Sigmoid colon (tissue), 7 donors: ENCODE results near the gene CCNYL1. TPM values are rescaled to one million over a fixed set of nuclear protein-coding genes. Genes with fewer than 3 reads are reported as not detected.

Source experiments
- DNase-seq: peaks from one replicate; pipeline ENCODE4 v3.0.0-alpha.2; 2019
- H3K27ac ChIP-seq, 4 donors: fragments of 200-600 bp; sonication (generic); one replicate each; pipeline ENCODE4 v1.5.1; 2016 to 2019; ENCODE audit warnings: mild to moderate bottlenecking in 1 of 4
- H3K27me3 ChIP-seq, 3 donors: fragments of 200-600 bp; sonication (generic); one replicate each; pipeline ENCODE4 v1.5.1; 2019; ENCODE audit warnings: mild to moderate bottlenecking in 1 of 3
- H3K36me3 ChIP-seq, 4 donors: fragments of 200-600 bp; sonication (generic); one replicate each; pipeline ENCODE4 v1.5.1; 2016 to 2019
- H3K4me1 ChIP-seq, 4 donors: fragments of 200-600 bp; sonication (generic); one replicate each; pipeline ENCODE4 v1.5.1; 2017 to 2019
- H3K4me3 ChIP-seq, 4 donors: fragments of 200-600 bp; sonication (generic); one replicate each; pipeline ENCODE4 v1.5.1; 2017 to 2019; ENCODE audit warnings: mild to moderate bottlenecking in 2 of 4, moderate library complexity in 1 of 4
- H3K9me3 ChIP-seq, 4 donors: fragments of 200-600 bp in 3 of 4; sonication (generic) in 3 of 4; one replicate each; pipeline versions ENCODE4 v1.5.1 to v1.6.1; 2013 to 2019
- CTCF ChIP-seq, 4 experiments: fragments of 450-650 bp in 3 of 4; fragments of 200-600 bp in 1 of 4; IDR thresholded peaks; one replicate each; pipeline ENCODE4 v1.5.1; 2016 to 2019; ENCODE audit warnings: antibody characterized with exemption in 4 of 4, mild to moderate bottlenecking in 3 of 4, moderate library complexity in 2 of 4
- EP300 ChIP-seq, 4 donors: sonication (generic); formaldehyde crosslinking; IDR thresholded peaks; one replicate each; pipeline ENCODE4 v1.6.1; 2017; ENCODE audit warnings: antibody characterized with exemption in 4 of 4
- POLR2A ChIP-seq, 2 donors: fragments of 450-650 bp; IDR thresholded peaks; one replicate each; pipeline ENCODE4 v1.6.1; 2016; ENCODE audit warnings: antibody characterized with exemption in 2 of 2, mild to moderate bottlenecking in 2 of 2, moderate library complexity in 2 of 2
- POLR2AphosphoS5 ChIP-seq, 4 donors: sonication (generic); formaldehyde crosslinking; IDR thresholded peaks; one replicate each; pipeline ENCODE4 v1.6.1; 2017; ENCODE audit warnings: antibody characterized with exemption in 4 of 4
- WGBS, 2 donors: extraction: QIAGEN DNeasy Blood & Tissue Kit; methylation state at CpG; one replicate each; pipeline ENCODE4 v1.1.7; 2013; 5-methylcytosine and 5-hydroxymethylcytosine counted together
- intact Hi-C: fragments of 100-400 bp; cut with DNase I; formaldehyde crosslinking; loops from one replicate; pipeline ENCODE4 v1.15.1; 2023
- polyA plus RNA-seq, 3 donors: library from polyadenylated mRNA; stranded (reverse); fragments of 200-250 nt; gene quantifications; one replicate each; pipeline ENCODE4 v1.2.3, GENCODE V29; 2013
- total RNA-seq, 4 donors: library from RNA; depleted of rRNA; stranded (reverse); fragments of >200 nt; gene quantifications; one replicate each; pipeline ENCODE4 v1.1.0, GENCODE V29; 2016
- donor health status: healthy with polysubstance abuse.
- donor health status: Bipolar disorder and iron deficiency.
- donor health status: healthy.

Gene CCNYL1
- total and polyA plus RNA-seq, 7 donors: 9.2 to 49.5 (median 17.8) TPM

GRCh38 chr2:207771421-207771820, 60.0 kb downstream of the CCNYL1 start:
- no peak for TF ChIP-seq EP300 (IDR thresholded peaks at IDR 0.05)
- H3K9me3 ChIP-seq: no peaks in the 10 kb centered on the region
- peak overlapping the region in 2 of 4 donors; percentile 89 to 97 for H3K27ac ChIP-seq
- intact Hi-C loops: loop anchor here (2.0 kb wide), 1 partner anchor 147 kb away; the partner anchor contains the start of gene METTL21A
- 69 to 87% methylated on average over 14 of the region's 14 CpGs for WGBS, 2 donors
- peak overlapping the region in 1 of 4 donors; percentile 76 for H3K4me3 ChIP-seq
- DNase-seq: no peak
- H3K27me3 ChIP-seq: no peaks in the 10 kb centered on the region
- H3K36me3 ChIP-seq: peaks cover 7 to 19% (median 16%) of the 10 kb centered on the region in 4 donors
- H3K4me1 ChIP-seq: peaks cover 0 to 30% (median 24%) of the 10 kb centered on the region in 4 donors

GRCh38 chr2:207772081-207772843, 60.8 kb downstream of the CCNYL1 start:
- H3K9me3 ChIP-seq: no peaks in the 10 kb centered on the region
- H3K4me3 ChIP-seq: no peak overlapping the region
- no peaks in the 10 kb centered on the region for H3K27me3 ChIP-seq
- H3K27ac ChIP-seq: peak overlapping the region in 1 of 4 donors; percentile 97
- intact Hi-C loops: no loop called here
- no peak for TF ChIP-seq POLR2A (IDR thresholded peaks at IDR 0.05)
- no peak for TF ChIP-seq POLR2AphosphoS5 (IDR thresholded peaks at IDR 0.05)
- no peak for TF ChIP-seq CTCF (IDR thresholded peaks at IDR 0.05)
- TF ChIP-seq EP300 (IDR thresholded peaks at IDR 0.05): no peak
- 78 to 84% methylated on average over 13 of the region's 13 CpGs for WGBS, 2 donors
- no peak for DNase-seq
- H3K36me3 ChIP-seq: peaks cover 2 to 10% (median 8%) of the 10 kb centered on the region in 4 donors
- peaks cover 0 to 21% (median 16%) of the 10 kb centered on the region in 4 donors for H3K4me1 ChIP-seq

GRCh38 chr2:207772844-207773205, 61.4 kb downstream of the CCNYL1 start:
- intact Hi-C loops: no loop called here
- no peak for DNase-seq
- no peak for TF ChIP-seq POLR2A (IDR thresholded peaks at IDR 0.05)
- TF ChIP-seq POLR2AphosphoS5 (IDR thresholded peaks at IDR 0.05): no peak
- no peak for TF ChIP-seq CTCF (IDR thresholded peaks at IDR 0.05)
- no peak for TF ChIP-seq EP300 (IDR thresholded peaks at IDR 0.05)
- Histone ChIP-seq H3K4me3 (no peak overlapping the region), H3K36me3 (peaks cover 0 to 5% (median 2%) of the 10 kb centered on the region in 4 donors), H3K27ac (peak overlapping the region in 1 of 4 donors; percentile 30), H3K4me1 (peaks cover 0 to 16% (median 10%) of the 10 kb centered on the region in 4 donors), H3K9me3 (no peaks in the 10 kb centered on the region), H3K27me3 (no peaks in the 10 kb centered on the region)
- 92 to 93% methylated on average over 13 of the region's 13 CpGs for WGBS, 2 donors

- no peaks in the 10 kb centered on the region for H3K9me3 ChIP-seq
- DNase-seq: no peak
- 56 to 80% methylated on average over 3 of the region's 3 CpGs for WGBS, 2 donors
- intact Hi-C loops: no loop called here
- no peaks in the 10 kb centered on the region for H3K27me3 ChIP-seq
- TF ChIP-seq POLR2A (IDR thresholded peaks at IDR 0.05) (no peak), POLR2AphosphoS5 (IDR thresholded peaks at IDR 0.05) (no peak), EP300 (IDR thresholded peaks at IDR 0.05) (no peak), CTCF (IDR thresholded peaks at IDR 0.05) (no peak)
- no peak overlapping the region for H3K4me3 ChIP-seq
- H3K36me3 ChIP-seq: no peaks in the 10 kb centered on the region
- H3K27ac ChIP-seq: no peak overlapping the region
- H3K4me1 ChIP-seq: peaks cover 0 to 6% (median 3%) of the 10 kb centered on the region in 4 donors
Observed at GRCh38 chr2:207775473-207775872, 64.0 kb downstream of the CCNYL1 start.

- no peak for TF ChIP-seq EP300 (IDR thresholded peaks at IDR 0.05)
- TF ChIP-seq POLR2AphosphoS5 (IDR thresholded peaks at IDR 0.05): no peak
- TF ChIP-seq POLR2A (IDR thresholded peaks at IDR 0.05): no peak
- no peak for TF ChIP-seq CTCF (IDR thresholded peaks at IDR 0.05)
- H3K27ac ChIP-seq: no peak overlapping the region
- 84 to 89% methylated on average over 6 of the region's 6 CpGs for WGBS, 2 donors
- H3K27me3 ChIP-seq: no peaks in the 10 kb centered on the region
- H3K36me3 ChIP-seq: no peaks in the 10 kb centered on the region
- H3K9me3 ChIP-seq: no peaks in the 10 kb centered on the region
- H3K4me1 ChIP-seq: no peaks in the 10 kb centered on the region
- intact Hi-C loops: no loop called here
- no peak overlapping the region for H3K4me3 ChIP-seq
- DNase-seq: no peak
Observed at GRCh38 chr2:207777124-207777523, 65.7 kb downstream of the CCNYL1 start.
